ENCODE measurements around the gene ULK2.
A peak's percentile ranks its signal among the peaks of the same experiment; 100 is the strongest.

The ULK2 gene

DNA sequence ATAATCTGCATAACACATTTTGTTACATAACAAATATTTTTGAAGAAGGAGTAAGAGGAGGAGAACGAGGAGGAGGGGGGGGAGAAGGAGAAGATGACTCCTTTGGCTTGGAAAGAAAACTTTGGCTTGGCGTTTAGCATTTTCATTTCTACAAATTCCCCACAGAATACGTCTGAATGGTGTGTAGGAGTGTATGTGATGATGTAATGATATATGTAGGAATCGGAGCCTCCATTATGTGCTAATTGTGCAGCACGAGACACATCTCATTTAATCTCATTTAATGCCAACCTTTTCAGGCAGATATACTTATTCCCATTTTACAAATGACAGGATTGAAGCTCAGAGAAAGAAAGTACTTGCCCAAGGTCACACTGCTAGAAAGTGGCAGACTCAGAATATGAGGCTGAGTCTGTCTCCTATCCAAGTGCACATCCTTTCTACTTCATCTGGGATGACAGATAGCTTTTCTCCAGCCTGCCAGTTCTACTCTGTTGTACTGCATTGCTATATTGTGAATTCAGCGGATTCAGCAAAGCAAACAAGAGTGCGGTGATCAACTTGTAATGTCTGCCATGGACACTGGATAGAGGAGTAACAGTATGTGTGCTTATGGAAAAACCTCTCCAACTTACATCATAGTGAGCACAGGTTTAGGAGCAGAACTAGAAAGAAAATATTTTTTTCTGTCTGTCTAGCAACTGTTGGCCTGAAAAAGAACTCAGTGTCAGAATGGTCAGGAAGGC, 140.9 kb downstream of the ULK2 start:
- no peaks in the 10 kb centered on the region for H3K9me3 ChIP-seq (ENCODE audit: control insufficient read depth in 2 of 2, low read length in 2 of 2)
- H3K4me1 ChIP-seq (ENCODE audit: control insufficient read depth, insufficient read depth, low read length): peaks cover 34% of the 10 kb centered on the region
- no peaks in the 10 kb centered on the region for H3K27me3 ChIP-seq (ENCODE audit: control insufficient read depth in 1 of 2, insufficient read depth in 2 of 2, low read length in 2 of 2)
- H3K4me3 ChIP-seq (ENCODE audit: low read length in 2 of 2): no peak overlapping the region
- peak overlapping the region; percentile 46 to 51 for H3K9ac ChIP-seq (ENCODE audit: low read length in 2 of 2)
- peak overlapping the region; percentile 94 for H3K27ac ChIP-seq (ENCODE audit: low read length)
- no peaks in the 10 kb centered on the region for H3K36me3 ChIP-seq (ENCODE audit: control insufficient read depth in 2 of 2, insufficient read depth in 2 of 2, low read length in 2 of 2)

DNA sequence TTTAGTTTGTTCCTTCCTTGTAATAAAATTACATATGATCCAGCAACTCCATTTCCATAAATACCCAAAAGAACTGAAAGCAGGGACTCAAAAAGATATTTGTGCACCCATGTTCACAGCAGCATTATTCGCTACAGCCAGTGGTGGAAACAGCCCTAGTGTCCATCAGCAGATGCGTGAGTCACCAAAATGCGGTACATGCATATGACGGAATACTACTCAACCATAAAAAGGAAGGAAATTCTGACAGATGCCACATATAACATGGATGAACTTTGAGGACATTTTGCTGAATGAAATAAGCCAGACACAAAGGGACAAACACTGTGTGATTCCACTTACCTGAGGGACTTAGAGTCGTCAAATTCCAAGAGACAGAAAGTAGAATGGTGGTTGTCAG, 142.2 kb downstream of the ULK2 start:
- Histone ChIP-seq H3K4me3 (ENCODE audit: low read length in 2 of 2) (no peak overlapping the region), H3K4me1 (ENCODE audit: control insufficient read depth, insufficient read depth, low read length) (peaks cover 34% of the 10 kb centered on the region), H3K27me3 (ENCODE audit: control insufficient read depth in 1 of 2, insufficient read depth in 2 of 2, low read length in 2 of 2) (no peaks in the 10 kb centered on the region), H3K9ac (ENCODE audit: low read length in 2 of 2) (no peak overlapping the region), H3K36me3 (ENCODE audit: control insufficient read depth in 2 of 2, insufficient read depth in 2 of 2, low read length in 2 of 2) (no peaks in the 10 kb centered on the region), H3K27ac (ENCODE audit: low read length) (no peak overlapping the region), H3K9me3 (ENCODE audit: control insufficient read depth in 2 of 2, low read length in 2 of 2) (no peaks in the 10 kb centered on the region)

DNA sequence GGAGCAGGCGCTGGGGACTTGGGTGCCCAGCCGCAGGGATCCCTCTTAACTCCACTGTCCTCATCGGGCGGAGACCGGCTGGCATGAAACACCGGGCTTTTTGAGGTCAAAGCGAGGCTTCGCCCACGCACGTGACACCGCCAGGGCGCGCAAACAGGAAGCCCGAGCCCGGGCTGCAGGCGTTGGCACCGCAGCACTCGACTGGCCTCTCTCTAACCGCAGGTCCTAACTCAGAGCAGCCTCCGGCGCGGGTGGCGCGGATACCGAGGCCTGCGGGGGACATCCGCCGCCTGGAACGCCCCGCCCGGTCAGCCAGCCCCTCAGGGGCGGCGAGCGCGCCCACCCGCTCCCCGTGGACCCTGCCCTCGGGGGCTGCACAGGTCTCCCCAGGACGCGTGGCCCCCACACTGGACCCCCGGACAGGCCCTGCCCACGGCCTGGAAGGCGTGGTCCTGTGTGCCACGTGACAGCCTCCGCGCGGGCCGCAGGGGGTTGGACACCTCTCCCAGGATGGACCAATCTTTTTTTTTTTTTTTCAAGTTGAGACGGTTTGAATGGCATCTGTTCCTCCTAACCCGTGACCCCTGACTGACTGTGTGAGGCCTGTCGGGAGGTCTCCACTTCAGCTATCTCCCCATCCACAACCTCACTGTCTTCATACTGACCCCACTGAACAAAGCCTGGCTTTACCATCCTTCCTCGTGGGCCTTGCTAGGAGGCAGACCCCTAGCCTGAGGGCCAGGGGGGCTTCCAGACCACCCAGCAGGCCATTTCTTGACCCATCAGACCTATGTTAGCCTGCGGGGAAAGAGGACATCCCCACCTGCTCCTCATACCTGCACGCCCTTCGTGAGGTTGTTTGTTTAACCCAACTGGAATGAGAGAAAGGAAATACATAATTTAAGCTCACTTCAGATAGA, 143.0 kb downstream of the ULK2 start:
- H3K4me3 ChIP-seq (ENCODE audit: low read length in 2 of 2): peak overlapping the region in 1 of 2 donors; percentile 64
- peaks cover 34% of the 10 kb centered on the region for H3K4me1 ChIP-seq (ENCODE audit: control insufficient read depth, insufficient read depth, low read length)
- H3K27ac ChIP-seq (ENCODE audit: low read length): peak overlapping the region; percentile 41
- H3K36me3 ChIP-seq (ENCODE audit: control insufficient read depth in 2 of 2, insufficient read depth in 2 of 2, low read length in 2 of 2): no peaks in the 10 kb centered on the region
- no peaks in the 10 kb centered on the region for H3K27me3 ChIP-seq (ENCODE audit: control insufficient read depth in 1 of 2, insufficient read depth in 2 of 2, low read length in 2 of 2)
- H3K9me3 ChIP-seq (ENCODE audit: control insufficient read depth in 2 of 2, low read length in 2 of 2): no peaks in the 10 kb centered on the region
- peak overlapping the region; percentile 20 to 29 for H3K9ac ChIP-seq (ENCODE audit: low read length in 2 of 2)

DNA sequence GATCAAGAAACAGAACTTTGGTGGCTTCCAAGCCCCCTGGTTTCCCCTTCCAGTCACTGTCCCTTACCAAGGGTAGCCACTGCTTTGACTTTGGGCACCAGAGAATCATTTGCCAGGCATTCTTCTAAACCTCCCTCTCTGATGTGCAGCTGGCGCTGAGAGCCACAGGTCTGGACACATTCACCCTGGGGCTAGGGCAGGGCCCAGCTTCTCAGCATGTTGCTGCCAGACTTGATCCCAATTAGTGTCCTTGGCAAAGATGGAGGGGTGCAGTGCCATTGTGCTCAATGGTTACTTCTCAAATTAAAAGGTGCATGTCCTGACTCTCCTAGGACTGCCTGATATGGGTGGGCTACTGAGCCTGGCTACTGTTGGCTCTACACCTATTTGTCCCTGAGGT, 143.8 kb downstream of the ULK2 start:
- H3K36me3 ChIP-seq (ENCODE audit: control insufficient read depth in 2 of 2, insufficient read depth in 2 of 2, low read length in 2 of 2): no peaks in the 10 kb centered on the region
- H3K27ac ChIP-seq (ENCODE audit: low read length): peak overlapping the region; percentile 41
- H3K9me3 ChIP-seq (ENCODE audit: control insufficient read depth in 2 of 2, low read length in 2 of 2): no peaks in the 10 kb centered on the region
- no peaks in the 10 kb centered on the region for H3K27me3 ChIP-seq (ENCODE audit: control insufficient read depth in 1 of 2, insufficient read depth in 2 of 2, low read length in 2 of 2)
- H3K4me1 ChIP-seq (ENCODE audit: control insufficient read depth, insufficient read depth, low read length): peaks cover 34% of the 10 kb centered on the region
- peak overlapping the region in 1 of 2 donors; percentile 64 for H3K4me3 ChIP-seq (ENCODE audit: low read length in 2 of 2)
- no peak overlapping the region for H3K9ac ChIP-seq (ENCODE audit: low read length in 2 of 2)

Data from stomach smooth muscle (tissue), 2 donors.